Ascending aorta (tissue), 2 donors: ENCODE measurements around the gene ITPRIPL2. TPM values are rescaled to one million over a fixed set of nuclear protein-coding genes. Genes with fewer than 3 reads are reported as not detected.

Experiments
- DNase-seq, 2 donors: peaks; one replicate each; pipeline ENCODE4 v3.0.0-alpha.2; 2019; ENCODE audit warnings: low spot score in 2 of 2
- H3K27ac ChIP-seq, 2 donors: fragments of 200-600 bp; sonication (generic); one replicate each; pipeline ENCODE4 v1.5.1; 2016 to 2017; ENCODE audit warnings: mild to moderate bottlenecking in 1 of 2
- H3K27me3 ChIP-seq: fragments of 200-600 bp; sonication (generic); one replicate; pipeline ENCODE4 v1.5.1; 2017
- H3K36me3 ChIP-seq, 2 donors: fragments of 200-600 bp; sonication (generic); one replicate each; pipeline ENCODE4 v1.5.1; 2016
- H3K4me1 ChIP-seq, 2 donors: fragments of 200-600 bp; sonication (generic); one replicate each; pipeline ENCODE4 v1.5.1; 2016 to 2017; ENCODE audit warnings: mild to moderate bottlenecking in 1 of 2
- H3K4me3 ChIP-seq, 2 donors: fragments of 200-600 bp; sonication (generic); one replicate each; pipeline ENCODE4 v1.5.1; 2016 to 2017; ENCODE audit warnings: mild to moderate bottlenecking in 1 of 2
- H3K9me3 ChIP-seq, 2 donors: fragments of 200-600 bp; sonication (generic); one replicate each; pipeline ENCODE4 v1.5.1; 2016
- CTCF ChIP-seq, 3 experiments: fragments of 200-600 bp in 2 of 3; fragments of 450-650 bp in 1 of 3; sonication (generic) in 2 of 3; IDR thresholded peaks; one replicate each; pipeline ENCODE4 v1.5.1; 2016 to 2019; ENCODE audit warnings: antibody characterized with exemption in 3 of 3, mild to moderate bottlenecking in 1 of 3, moderate library complexity in 1 of 3
- intact Hi-C: fragments of 100-400 bp; cut with DNase I; formaldehyde crosslinking; loops from one replicate; pipeline ENCODE4 v1.15.1; 2023
- total RNA-seq: library from RNA; depleted of rRNA; stranded (reverse); fragments of >200 nt; gene quantifications from one replicate; pipeline ENCODE4 v1.1.0, GENCODE V29; 2016

The ITPRIPL2 gene
- total RNA-seq, 1 donor from 2014 or later, result 94.5 TPM

- H3K27ac ChIP-seq, result no peak overlapping the region
- no peaks in the 10 kb centered on the region for H3K9me3 ChIP-seq
- no peaks in the 10 kb centered on the region for H3K27me3 ChIP-seq
- DNase-seq, result peak in 1 of 2 donors; percentile 69
- peaks cover 0 to 10% of the 10 kb centered on the region in 2 donors for H3K4me1 ChIP-seq
- TF ChIP-seq CTCF (IDR thresholded peaks at IDR 0.05), result peak; percentile 11 to 55 (median 38)
- H3K4me3 ChIP-seq, result no peak overlapping the region
- intact Hi-C loops, result loop anchor here (1.0 kb wide), 1 partner anchor 89 kb away; the partner anchor contains the start of gene TMC7
- peaks cover 7 to 42% of the 10 kb centered on the region in 2 donors for H3K36me3 ChIP-seq
Measured at GRCh38 chr16:19071811-19072777, 41.7 kb upstream of the ITPRIPL2 start.

GRCh38 chr16:19073344-19073743 is 40.4 kb upstream of the ITPRIPL2 start:
- Histone ChIP-seq H3K36me3 (peaks cover 18 to 53% of the 10 kb centered on the region in 2 donors), H3K4me3 (no peak overlapping the region), H3K4me1 (peaks cover 0 to 8% of the 10 kb centered on the region in 2 donors), H3K27ac (no peak overlapping the region), H3K9me3 (no peaks in the 10 kb centered on the region), H3K27me3 (no peaks in the 10 kb centered on the region)
- intact Hi-C loops, result no loop called here
- DNase-seq, result no peak
- TF ChIP-seq CTCF (IDR thresholded peaks at IDR 0.05), result no peak

- intact Hi-C loops, result no loop called here
Measured at GRCh38 chr16:19073863-19074262, 39.9 kb upstream of the ITPRIPL2 start.

GRCh38 chr16:19075511-19075910 is 38.3 kb upstream of the ITPRIPL2 start:
- peak in 1 of 2 donors; percentile 48 for DNase-seq
- Histone ChIP-seq H3K27ac (no peak overlapping the region), H3K27me3 (no peaks in the 10 kb centered on the region), H3K36me3 (peaks cover 26 to 61% of the 10 kb centered on the region in 2 donors), H3K9me3 (no peaks in the 10 kb centered on the region), H3K4me3 (no peak overlapping the region), H3K4me1 (no peaks in the 10 kb centered on the region)
- intact Hi-C loops, result no loop called here
- TF ChIP-seq CTCF (IDR thresholded peaks at IDR 0.05), result no peak

More at GRCh38 chr16:19073863-19074262, 39.9 kb upstream of the ITPRIPL2 start:
- no peak overlapping the region for H3K27ac ChIP-seq
- no peak overlapping the region for H3K4me3 ChIP-seq
- H3K27me3 ChIP-seq, result no peaks in the 10 kb centered on the region
- no peaks in the 10 kb centered on the region for H3K9me3 ChIP-seq
- peaks cover 0 to 3% of the 10 kb centered on the region in 2 donors for H3K4me1 ChIP-seq
- no peak for TF ChIP-seq CTCF (IDR thresholded peaks at IDR 0.05)
- peaks cover 23 to 58% of the 10 kb centered on the region in 2 donors for H3K36me3 ChIP-seq
- peak in 1 of 2 donors; percentile 3 for DNase-seq

GRCh38 chr16:19077879-19078278 is 35.9 kb upstream of the ITPRIPL2 start:
- Histone ChIP-seq H3K27me3 (no peaks in the 10 kb centered on the region), H3K4me1 (no peaks in the 10 kb centered on the region), H3K27ac (no peak overlapping the region), H3K36me3 (peaks cover 21 to 52% of the 10 kb centered on the region in 2 donors), H3K9me3 (no peaks in the 10 kb centered on the region), H3K4me3 (no peak overlapping the region)
- intact Hi-C loops, result no loop called here
- TF ChIP-seq CTCF (IDR thresholded peaks at IDR 0.05), result no peak
- DNase-seq, result no peak
